Measurements from ENCODE around the gene TUBGCP3.

Gene TUBGCP3

GRCh38 chr13:112615391-112615790 is 27.4 kb upstream of the TUBGCP3 start:
- DNase-seq: no peak

- no peak for DNase-seq
These were observed 26.9 kb upstream of the TUBGCP3 start for GRCh38 chr13:112614835-112615234.

- DNase-seq: no peak
These were observed 20.3 kb upstream of the TUBGCP3 start for GRCh38 chr13:112608212-112608611.

- DNase-seq: peak; percentile 96
These were observed 18.4 kb upstream of the TUBGCP3 start for GRCh38 chr13:112606109-112607001.

- DNase-seq: no peak
These were observed 17.6 kb upstream of the TUBGCP3 start for GRCh38 chr13:112605531-112605990.

GRCh38 chr13:112603641-112604225 is 15.8 kb upstream of the TUBGCP3 start:
- no peak for DNase-seq

- DNase-seq: no peak
These were observed 14.2 kb upstream of the TUBGCP3 start for GRCh38 chr13:112602189-112602588.

- no peak for DNase-seq
These were observed 13.4 kb upstream of the TUBGCP3 start for GRCh38 chr13:112601371-112601770.

GRCh38 chr13:112596235-112596634 is 8.3 kb upstream of the TUBGCP3 start:
- DNase-seq: no peak

- no peak for DNase-seq
These were observed 4.7 kb upstream of the TUBGCP3 start for GRCh38 chr13:112592647-112593046.

- no peak for DNase-seq
These were observed 4.2 kb upstream of the TUBGCP3 start for GRCh38 chr13:112592181-112592580.

- no peak for DNase-seq
These were observed 741 bp upstream of the TUBGCP3 start for GRCh38 chr13:112588490-112589297.

GRCh38 chr13:112587212-112587763 is 665 bp downstream of the TUBGCP3 start:
- peak; percentile 91 for DNase-seq

- no peak for DNase-seq
These were observed 1.5 kb downstream of the TUBGCP3 start for GRCh38 chr13:112586334-112586960.

- DNase-seq: no peak
These were observed 4.2 kb downstream of the TUBGCP3 start for GRCh38 chr13:112583592-112584277.

- DNase-seq: no peak
These were observed 5.7 kb downstream of the TUBGCP3 start for GRCh38 chr13:112582263-112582662.

- DNase-seq: no peak
These were observed 7.0 kb downstream of the TUBGCP3 start for GRCh38 chr13:112580912-112581311.

GRCh38 chr13:112580211-112580610 is 7.7 kb downstream of the TUBGCP3 start:
- no peak for DNase-seq

GRCh38 chr13:112579310-112579843 is 8.6 kb downstream of the TUBGCP3 start:
- no peak for DNase-seq

GRCh38 chr13:112576768-112577167 is 11.2 kb downstream of the TUBGCP3 start:
- DNase-seq: no peak

- DNase-seq: no peak
These were observed 11.8 kb downstream of the TUBGCP3 start for GRCh38 chr13:112576191-112576590.

- no peak for DNase-seq
These were observed 12.3 kb downstream of the TUBGCP3 start for GRCh38 chr13:112575675-112576074.

Measured in activated effector memory CD4-positive, alpha-beta T cell treated with anti-CD3 and anti-CD28 coated beads, Interleukin-2, amount 50 U/mL, for 16 hours (primary cell).